GM12875 (cell line): Measurements from ENCODE around the gene MRPL17.

Experiments
- H3K4me3 ChIP-seq: one replicate; pipeline ENCODE4 v1.5.1; 2011; ENCODE audit warnings: low read depth, low read length, control low read depth
- TF ChIP-seq, protein P1 (sequence below): IDR thresholded peaks from 2 replicates; pipeline ENCODE4 v1.5.1; 2011; ENCODE audit warnings: low read depth, mild to moderate bottlenecking, control low read depth, inconsistent platforms, low read length, moderate library complexity, borderline replicate concordance; ENCODE audit not compliant: insufficient read depth

MRPL17 gene

DNA sequence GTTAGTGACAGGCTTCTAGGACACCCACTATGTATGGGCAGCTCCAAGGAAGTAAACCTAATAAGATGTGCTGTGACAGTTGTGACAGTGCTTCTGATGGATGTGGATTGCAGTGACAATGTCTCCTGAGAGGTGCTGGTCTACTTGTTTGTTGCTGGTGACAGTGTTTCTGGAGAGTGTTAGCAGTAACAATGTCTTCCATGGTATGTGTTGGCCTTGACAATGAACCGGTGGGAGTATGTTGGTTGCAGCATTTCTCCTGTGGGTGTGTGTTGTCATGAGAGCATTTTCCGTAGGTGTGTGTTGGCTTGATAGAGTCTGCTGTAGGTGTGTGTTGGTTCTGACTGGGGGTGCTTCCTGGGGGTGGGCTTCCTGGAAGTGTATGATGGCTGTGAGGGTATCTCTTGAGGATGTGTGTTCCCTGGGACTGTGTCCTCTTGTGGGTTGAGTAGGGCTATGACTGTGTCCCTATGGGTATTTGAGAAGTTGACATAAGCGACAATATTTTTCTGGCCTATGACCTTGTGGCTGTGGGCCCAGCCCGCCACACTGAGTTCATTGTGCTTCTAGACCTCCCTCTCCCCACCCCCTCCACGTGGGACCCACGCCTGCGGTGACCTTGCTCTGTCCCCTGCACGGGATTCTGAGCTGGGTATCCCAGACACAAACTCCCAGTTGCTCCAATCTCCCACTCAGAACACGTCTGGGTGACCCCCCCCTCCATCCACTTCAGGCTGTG, 28.7 kb downstream of the MRPL17 start:
- TF ChIP-seq, protein P1, sequence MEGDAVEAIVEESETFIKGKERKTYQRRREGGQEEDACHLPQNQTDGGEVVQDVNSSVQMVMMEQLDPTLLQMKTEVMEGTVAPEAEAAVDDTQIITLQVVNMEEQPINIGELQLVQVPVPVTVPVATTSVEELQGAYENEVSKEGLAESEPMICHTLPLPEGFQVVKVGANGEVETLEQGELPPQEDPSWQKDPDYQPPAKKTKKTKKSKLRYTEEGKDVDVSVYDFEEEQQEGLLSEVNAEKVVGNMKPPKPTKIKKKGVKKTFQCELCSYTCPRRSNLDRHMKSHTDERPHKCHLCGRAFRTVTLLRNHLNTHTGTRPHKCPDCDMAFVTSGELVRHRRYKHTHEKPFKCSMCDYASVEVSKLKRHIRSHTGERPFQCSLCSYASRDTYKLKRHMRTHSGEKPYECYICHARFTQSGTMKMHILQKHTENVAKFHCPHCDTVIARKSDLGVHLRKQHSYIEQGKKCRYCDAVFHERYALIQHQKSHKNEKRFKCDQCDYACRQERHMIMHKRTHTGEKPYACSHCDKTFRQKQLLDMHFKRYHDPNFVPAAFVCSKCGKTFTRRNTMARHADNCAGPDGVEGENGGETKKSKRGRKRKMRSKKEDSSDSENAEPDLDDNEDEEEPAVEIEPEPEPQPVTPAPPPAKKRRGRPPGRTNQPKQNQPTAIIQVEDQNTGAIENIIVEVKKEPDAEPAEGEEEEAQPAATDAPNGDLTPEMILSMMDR, result no peak
- H3K4me3 ChIP-seq, result no peak overlapping the region

- H3K4me3 ChIP-seq, result no peak overlapping the region
- TF ChIP-seq, protein P1, result no peak
Observed at GRCh38 chr11:6653656-6654055, 29.5 kb downstream of the MRPL17 start.

DNA sequence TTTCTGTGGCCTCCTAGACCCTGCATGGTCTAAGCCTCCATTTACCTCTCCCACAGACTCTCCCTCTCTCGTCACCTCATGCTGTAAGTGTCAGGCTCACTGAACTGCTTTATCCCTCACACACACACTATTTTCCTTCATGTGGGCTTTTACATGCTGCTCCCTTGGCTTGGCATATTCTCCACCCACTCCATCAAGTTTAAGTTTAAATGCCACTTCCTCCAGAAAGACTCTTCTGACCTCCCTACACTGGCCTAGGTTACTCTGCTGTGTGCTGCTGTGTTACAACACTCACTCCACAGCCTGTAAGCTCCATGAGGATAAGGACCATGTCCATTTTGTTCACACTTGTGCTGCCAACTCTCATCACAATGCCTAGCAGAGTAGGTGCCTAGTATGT, 30.0 kb downstream of the MRPL17 start:
- no peak overlapping the region for H3K4me3 ChIP-seq
- TF ChIP-seq, protein P1, result no peak

DNA sequence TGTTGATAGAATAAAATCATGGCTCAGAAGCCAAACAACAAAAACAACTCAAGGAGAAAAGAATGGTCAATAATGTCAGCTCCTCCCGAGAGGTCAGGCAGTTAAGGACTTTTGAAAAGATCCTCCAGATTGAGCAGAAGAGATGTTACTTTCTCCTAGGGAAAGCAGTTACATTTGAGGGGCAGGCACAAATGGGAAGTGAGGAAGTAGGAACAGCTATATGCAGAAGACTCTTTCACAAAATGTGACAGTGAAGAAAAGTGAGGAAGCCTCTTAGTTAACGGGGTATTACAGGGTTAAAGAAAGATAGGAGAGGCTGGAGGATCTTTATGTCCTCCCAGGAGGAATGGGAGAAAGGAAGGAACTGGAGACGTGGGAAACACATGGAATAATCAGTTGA, 31.0 kb downstream of the MRPL17 start:
- TF ChIP-seq, protein P1, result no peak
- H3K4me3 ChIP-seq, result no peak overlapping the region

DNA sequence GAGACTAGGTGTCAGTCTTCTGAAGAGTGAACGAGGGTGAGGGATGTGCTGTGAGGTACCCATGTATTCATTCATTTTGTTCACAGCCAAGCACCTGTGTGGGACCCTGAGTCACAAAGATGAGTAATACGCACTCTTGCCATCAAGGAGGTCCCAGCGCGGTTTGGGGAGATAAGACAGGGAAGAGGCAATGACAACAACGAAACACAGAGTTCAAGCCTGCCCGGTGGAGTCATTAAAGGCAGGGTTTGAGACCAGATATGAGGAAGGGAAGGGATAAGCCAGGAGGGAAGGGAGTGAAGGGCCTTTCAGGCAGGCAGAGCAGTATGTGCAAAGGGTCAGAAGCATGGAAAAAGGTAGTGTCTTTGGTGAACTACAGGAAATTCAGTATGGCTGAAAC, 32.2 kb downstream of the MRPL17 start:
- TF ChIP-seq, protein P1, result no peak
- no peak overlapping the region for H3K4me3 ChIP-seq

DNA sequence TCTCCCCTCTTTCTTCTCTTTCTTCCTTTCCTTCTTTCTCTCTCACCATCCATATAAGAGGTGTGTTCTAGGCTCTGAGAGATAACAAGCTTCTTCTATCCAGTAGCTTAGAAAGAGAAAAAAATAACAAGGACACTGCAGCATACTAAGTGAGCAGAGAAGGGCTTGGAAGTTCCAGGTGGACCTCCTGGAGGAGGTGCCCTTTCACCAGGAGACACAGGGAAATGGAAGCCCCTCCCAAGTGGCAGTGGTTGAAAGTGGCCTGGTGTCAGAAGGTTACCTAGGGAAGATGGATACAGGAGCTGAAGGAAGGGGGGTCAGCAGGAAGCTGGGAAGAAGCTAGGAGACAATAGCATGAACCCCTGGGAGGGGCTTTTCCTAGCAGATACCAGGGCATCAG, 33.0 kb downstream of the MRPL17 start:
- H3K4me3 ChIP-seq, result no peak overlapping the region
- TF ChIP-seq, protein P1, result no peak

GRCh38 chr11:6648501-6648900, 34.6 kb downstream of the MRPL17 start:
- H3K4me3 ChIP-seq, result no peak overlapping the region
- TF ChIP-seq, protein P1, result no peak
